HepG2 (cell line): Measurements from ENCODE around the gene MORN1.

Experiments
- MZF1 ChIP-seq: sonication (generic); formaldehyde crosslinking; IDR thresholded peaks from 2 replicates; pipeline ENCODE4 v1.8.1; 2023; ENCODE audit warnings: mild to moderate bottlenecking, missing genetic modification reagents, borderline replicate concordance
- NR3C1 ChIP-seq: sonication (generic); formaldehyde crosslinking; IDR thresholded peaks from 2 replicates; pipeline ENCODE4 v1.4.0; 2020; ENCODE audit warnings: missing genetic modification reagents
- POLR2AphosphoS5 ChIP-seq: IDR thresholded peaks from 2 replicates; pipeline ENCODE4 v1.6.1; 2012; ENCODE audit warnings: low read depth, low read length
- SP2 ChIP-seq: sonication (generic); formaldehyde crosslinking; IDR thresholded peaks from 2 replicates; pipeline ENCODE4 v1.5.1; 2020; ENCODE audit warnings: mild to moderate bottlenecking, missing genetic modification reagents
- ZNF720 ChIP-seq: sonication (generic); formaldehyde crosslinking; IDR thresholded peaks from 2 replicates; pipeline ENCODE4 v1.4.0; 2020; ENCODE audit warnings: missing genetic modification reagents
- TF ChIP-seq, protein P1 (sequence below): IDR thresholded peaks from 2 replicates; pipeline ENCODE4 v1.6.1; 2016; ENCODE audit warnings: low read depth, missing genetic modification reagents, missing compliant biosample characterization
- TF ChIP-seq, protein P2 (sequence below): IDR thresholded peaks from 2 replicates; pipeline ENCODE4 v1.6.1; 2012; ENCODE audit warnings: low read length, improper control_type of control experiment

DNA sequence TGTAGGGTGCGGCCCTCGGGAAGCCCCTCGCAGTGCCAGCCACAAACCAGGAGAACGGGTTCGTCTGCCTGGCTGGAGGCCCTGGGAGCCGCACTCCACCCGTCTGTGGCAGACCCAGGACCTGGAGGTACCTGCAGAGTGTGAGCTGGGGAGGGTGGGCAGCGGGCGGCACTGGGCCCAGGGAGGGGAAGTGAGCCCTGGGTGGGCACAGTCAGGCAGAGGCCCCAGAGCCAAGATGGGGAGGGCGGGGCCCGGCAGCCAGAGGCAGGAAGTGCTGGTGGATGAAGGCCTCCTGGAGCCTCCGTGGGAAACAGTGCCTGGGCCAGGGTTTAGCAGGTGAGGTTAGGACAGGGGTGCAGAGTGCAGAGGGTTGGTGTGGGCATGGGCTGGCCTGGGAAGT is 25.0 kb upstream of the MORN1 start:
- TF ChIP-seq POLR2AphosphoS5 (no peak), MZF1 (no peak), NR3C1 (CRISPR knock-in tag) (no peak), SP2 (CRISPR knock-in tag) (no peak), ZNF720 (CRISPR knock-in tag) (no peak)
- TF ChIP-seq, protein P1, sequence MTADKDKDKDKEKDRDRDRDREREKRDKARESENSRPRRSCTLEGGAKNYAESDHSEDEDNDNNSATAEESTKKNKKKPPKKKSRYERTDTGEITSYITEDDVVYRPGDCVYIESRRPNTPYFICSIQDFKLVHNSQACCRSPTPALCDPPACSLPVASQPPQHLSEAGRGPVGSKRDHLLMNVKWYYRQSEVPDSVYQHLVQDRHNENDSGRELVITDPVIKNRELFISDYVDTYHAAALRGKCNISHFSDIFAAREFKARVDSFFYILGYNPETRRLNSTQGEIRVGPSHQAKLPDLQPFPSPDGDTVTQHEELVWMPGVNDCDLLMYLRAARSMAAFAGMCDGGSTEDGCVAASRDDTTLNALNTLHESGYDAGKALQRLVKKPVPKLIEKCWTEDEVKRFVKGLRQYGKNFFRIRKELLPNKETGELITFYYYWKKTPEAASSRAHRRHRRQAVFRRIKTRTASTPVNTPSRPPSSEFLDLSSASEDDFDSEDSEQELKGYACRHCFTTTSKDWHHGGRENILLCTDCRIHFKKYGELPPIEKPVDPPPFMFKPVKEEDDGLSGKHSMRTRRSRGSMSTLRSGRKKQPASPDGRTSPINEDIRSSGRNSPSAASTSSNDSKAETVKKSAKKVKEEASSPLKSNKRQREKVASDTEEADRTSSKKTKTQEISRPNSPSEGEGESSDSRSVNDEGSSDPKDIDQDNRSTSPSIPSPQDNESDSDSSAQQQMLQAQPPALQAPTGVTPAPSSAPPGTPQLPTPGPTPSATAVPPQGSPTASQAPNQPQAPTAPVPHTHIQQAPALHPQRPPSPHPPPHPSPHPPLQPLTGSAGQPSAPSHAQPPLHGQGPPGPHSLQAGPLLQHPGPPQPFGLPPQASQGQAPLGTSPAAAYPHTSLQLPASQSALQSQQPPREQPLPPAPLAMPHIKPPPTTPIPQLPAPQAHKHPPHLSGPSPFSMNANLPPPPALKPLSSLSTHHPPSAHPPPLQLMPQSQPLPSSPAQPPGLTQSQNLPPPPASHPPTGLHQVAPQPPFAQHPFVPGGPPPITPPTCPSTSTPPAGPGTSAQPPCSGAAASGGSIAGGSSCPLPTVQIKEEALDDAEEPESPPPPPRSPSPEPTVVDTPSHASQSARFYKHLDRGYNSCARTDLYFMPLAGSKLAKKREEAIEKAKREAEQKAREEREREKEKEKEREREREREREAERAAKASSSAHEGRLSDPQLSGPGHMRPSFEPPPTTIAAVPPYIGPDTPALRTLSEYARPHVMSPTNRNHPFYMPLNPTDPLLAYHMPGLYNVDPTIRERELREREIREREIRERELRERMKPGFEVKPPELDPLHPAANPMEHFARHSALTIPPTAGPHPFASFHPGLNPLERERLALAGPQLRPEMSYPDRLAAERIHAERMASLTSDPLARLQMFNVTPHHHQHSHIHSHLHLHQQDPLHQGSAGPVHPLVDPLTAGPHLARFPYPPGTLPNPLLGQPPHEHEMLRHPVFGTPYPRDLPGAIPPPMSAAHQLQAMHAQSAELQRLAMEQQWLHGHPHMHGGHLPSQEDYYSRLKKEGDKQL (CRISPR knock-in tag) = no peak
- TF ChIP-seq, protein P2, sequence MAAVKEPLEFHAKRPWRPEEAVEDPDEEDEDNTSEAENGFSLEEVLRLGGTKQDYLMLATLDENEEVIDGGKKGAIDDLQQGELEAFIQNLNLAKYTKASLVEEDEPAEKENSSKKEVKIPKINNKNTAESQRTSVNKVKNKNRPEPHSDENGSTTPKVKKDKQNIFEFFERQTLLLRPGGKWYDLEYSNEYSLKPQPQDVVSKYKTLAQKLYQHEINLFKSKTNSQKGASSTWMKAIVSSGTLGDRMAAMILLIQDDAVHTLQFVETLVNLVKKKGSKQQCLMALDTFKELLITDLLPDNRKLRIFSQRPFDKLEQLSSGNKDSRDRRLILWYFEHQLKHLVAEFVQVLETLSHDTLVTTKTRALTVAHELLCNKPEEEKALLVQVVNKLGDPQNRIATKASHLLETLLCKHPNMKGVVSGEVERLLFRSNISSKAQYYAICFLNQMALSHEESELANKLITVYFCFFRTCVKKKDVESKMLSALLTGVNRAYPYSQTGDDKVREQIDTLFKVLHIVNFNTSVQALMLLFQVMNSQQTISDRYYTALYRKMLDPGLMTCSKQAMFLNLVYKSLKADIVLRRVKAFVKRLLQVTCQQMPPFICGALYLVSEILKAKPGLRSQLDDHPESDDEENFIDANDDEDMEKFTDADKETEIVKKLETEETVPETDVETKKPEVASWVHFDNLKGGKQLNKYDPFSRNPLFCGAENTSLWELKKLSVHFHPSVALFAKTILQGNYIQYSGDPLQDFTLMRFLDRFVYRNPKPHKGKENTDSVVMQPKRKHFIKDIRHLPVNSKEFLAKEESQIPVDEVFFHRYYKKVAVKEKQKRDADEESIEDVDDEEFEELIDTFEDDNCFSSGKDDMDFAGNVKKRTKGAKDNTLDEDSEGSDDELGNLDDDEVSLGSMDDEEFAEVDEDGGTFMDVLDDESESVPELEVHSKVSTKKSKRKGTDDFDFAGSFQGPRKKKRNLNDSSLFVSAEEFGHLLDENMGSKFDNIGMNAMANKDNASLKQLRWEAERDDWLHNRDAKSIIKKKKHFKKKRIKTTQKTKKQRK = no peak
